Activated naive CD4-positive, alpha-beta T cell treated with anti-CD3 and anti-CD28 coated beads for 36 hours (primary cell): ENCODE measurements around the gene RBM34. TPM values are rescaled to one million over a fixed set of nuclear protein-coding genes. Genes with fewer than 3 reads are reported as not detected.
"Not testable (repeated sequence)": the region's sequence is repeated elsewhere in the genome, so short reads cannot be mapped to it uniquely, and the experiment has no call there.

Experiments used
- CTCF ChIA-PET: fragments of 350-600 bp; sonication (Branson Sonifier 250); formaldehyde crosslinking; loops from one replicate; lab custom pipeline; 2021; ENCODE audit warnings: antibody characterized with exemption; lab: Charles Lee
- DNase-seq: peaks from one replicate; pipeline ENCODE4 v3.0.0-alpha.2; 2020
- H3K27ac Mint-ChIP-seq: one replicate; pipeline ENCODE4 v1.8.0; 2021; ENCODE audit warnings: mild to moderate bottlenecking, mixed read lengths
- H3K27me3 Mint-ChIP-seq: one replicate; pipeline ENCODE4 v1.8.0; 2021; ENCODE audit warnings: low read depth, mixed read lengths
- H3K36me3 Mint-ChIP-seq: one replicate; pipeline ENCODE4 v1.8.0; 2021; ENCODE audit warnings: low read depth, mixed read lengths
- H3K4me1 Mint-ChIP-seq: one replicate; pipeline ENCODE4 v1.8.0; 2021; ENCODE audit warnings: low read depth, mixed read lengths
- H3K4me3 Mint-ChIP-seq: one replicate; pipeline ENCODE4 v1.8.0; 2021; ENCODE audit warnings: mild to moderate bottlenecking, moderate library complexity, mixed read lengths
- H3K9me3 Mint-ChIP-seq: one replicate; pipeline ENCODE4 v1.8.0; 2021; ENCODE audit warnings: mixed read lengths
- intact Hi-C: fragments of 100-400 bp; cut with micrococcal nuclease; formaldehyde crosslinking; loops from one replicate; pipeline ENCODE4 v1.15.1; 2023
- total RNA-seq, 2 experiments: library from RNA; stranded (reverse); gene quantifications; one replicate each; pipeline ENCODE4 v1.2.3, GENCODE V29; 2021

RBM34 gene
- total RNA-seq, 2 experiments from 2014 or later = 104 TPM

- DNase-seq, H3K9me3 Mint-ChIP-seq, H3K27ac Mint-ChIP-seq, H3K36me3 Mint-ChIP-seq, H3K27me3 Mint-ChIP-seq, intact Hi-C loops, H3K4me3 Mint-ChIP-seq: not testable (repeated sequence)
- H3K4me1 Mint-ChIP-seq = peaks cover 15% of the 10 kb centered on the region
- CTCF ChIA-PET = interaction anchor here (1.2 kb wide), 1 partner anchor 610 kb away, joined by 4 read pairs; no protein-coding TSS in a partner anchor
Measured at GRCh38 chr1:235097501-235097900, 63.5 kb downstream of the RBM34 start.

GRCh38 chr1:235095938-235096562, 65.0 kb downstream of the RBM34 start:
- no peak for DNase-seq
- intact Hi-C loops = no loop called here
- Mint-ChIP-seq H3K27me3 (peaks cover 2% of the 10 kb centered on the region), H3K9me3 (no peaks in the 10 kb centered on the region), H3K27ac (no peak overlapping the region), H3K4me1 (peaks cover 9% of the 10 kb centered on the region), H3K36me3 (no peaks in the 10 kb centered on the region), H3K4me3 (no peak overlapping the region)
- CTCF ChIA-PET = interaction anchor here (0.6 to 4.1 kb wide), 8 partner anchors 9 to 609 kb away, joined by 3 to 33 read pairs (median 4); partner anchors contain the start of gene B3GALNT2

- H3K27ac Mint-ChIP-seq = no peak overlapping the region
- DNase-seq = peak; percentile 92
- intact Hi-C loops = loop anchor here (1.0 to 5.0 kb wide), 5 partner anchors 323 to 878 kb away; partner anchors contain the start of gene B3GALNT2
Measured at GRCh38 chr1:235093696-235094592, 67.1 kb downstream of the RBM34 start.

GRCh38 chr1:235093013-235093695, 67.9 kb downstream of the RBM34 start:
- no peak for DNase-seq
- Mint-ChIP-seq H3K27me3 (peaks cover 2% of the 10 kb centered on the region), H3K9me3 (no peaks in the 10 kb centered on the region), H3K36me3 (no peaks in the 10 kb centered on the region), H3K4me3 (no peak overlapping the region), H3K27ac (no peak overlapping the region), H3K4me1 (peaks cover 7% of the 10 kb centered on the region)
- CTCF ChIA-PET = interaction anchor here (0.6 to 4.1 kb wide), 14 partner anchors 10 to 766 kb away, joined by 3 to 33 read pairs (median 4); partner anchors contain the start of gene B3GALNT2
- intact Hi-C loops = loop anchor here (1.0 to 5.0 kb wide), 5 partner anchors 324 to 879 kb away; partner anchors contain the start of gene B3GALNT2

More at GRCh38 chr1:235093696-235094592, 67.1 kb downstream of the RBM34 start:
- CTCF ChIA-PET = interaction anchor here (0.6 to 4.1 kb wide), 13 partner anchors 11 to 687 kb away, joined by 3 to 33 read pairs (median 4); partner anchors contain the start of gene B3GALNT2
- Mint-ChIP-seq H3K36me3 (no peaks in the 10 kb centered on the region), H3K9me3 (no peaks in the 10 kb centered on the region), H3K4me1 (peaks cover 7% of the 10 kb centered on the region), H3K27me3 (peaks cover 2% of the 10 kb centered on the region), H3K4me3 (no peak overlapping the region)

- CTCF ChIA-PET = interaction anchor here (1.0 to 2.0 kb wide), 3 partner anchors 9 to 593 kb away, joined by 3 to 6 read pairs (median 3); no protein-coding TSS in a partner anchor
- not testable (repeated sequence) for H3K27ac Mint-ChIP-seq, H3K4me3 Mint-ChIP-seq, H3K9me3 Mint-ChIP-seq, DNase-seq, H3K4me1 Mint-ChIP-seq, H3K36me3 Mint-ChIP-seq, H3K27me3 Mint-ChIP-seq
- intact Hi-C loops = loop anchor here (2.0 to 5.0 kb wide), 3 partner anchors 510 to 880 kb away; no protein-coding TSS in a partner anchor
Measured at GRCh38 chr1:235092415-235092814, 68.6 kb downstream of the RBM34 start.

GRCh38 chr1:235092045-235092406, 69.0 kb downstream of the RBM34 start:
- not testable (repeated sequence) for H3K27me3 Mint-ChIP-seq, H3K9me3 Mint-ChIP-seq, H3K27ac Mint-ChIP-seq, H3K4me1 Mint-ChIP-seq, H3K4me3 Mint-ChIP-seq, H3K36me3 Mint-ChIP-seq, DNase-seq
- intact Hi-C loops = loop anchor here (2.0 to 5.0 kb wide), 3 partner anchors 510 to 880 kb away; no protein-coding TSS in a partner anchor
- CTCF ChIA-PET = interaction anchor here (1.0 to 2.0 kb wide), 4 partner anchors 8 to 593 kb away, joined by 3 to 7 read pairs (median 4); no protein-coding TSS in a partner anchor

GRCh38 chr1:235091319-235092044, 69.6 kb downstream of the RBM34 start:
- H3K4me3 Mint-ChIP-seq, H3K27ac Mint-ChIP-seq: not testable (repeated sequence)
- intact Hi-C loops = loop anchor here (2.0 to 5.0 kb wide), 3 partner anchors 511 to 881 kb away; no protein-coding TSS in a partner anchor

GRCh38 chr1:235090406-235091069, 70.5 kb downstream of the RBM34 start:
- H3K36me3 Mint-ChIP-seq = no peaks in the 10 kb centered on the region
- H3K4me3 Mint-ChIP-seq = no peak overlapping the region
- intact Hi-C loops = loop anchor here (5.0 kb wide), 2 partner anchors 512 to 882 kb away; no protein-coding TSS in a partner anchor
- CTCF ChIA-PET = interaction anchor here (0.5 to 2.0 kb wide), 8 partner anchors 97 to 602 kb away, joined by 3 to 8 read pairs (median 4); no protein-coding TSS in a partner anchor
- H3K9me3 Mint-ChIP-seq = no peaks in the 10 kb centered on the region
- H3K4me1 Mint-ChIP-seq = peaks cover 7% of the 10 kb centered on the region
- H3K27ac Mint-ChIP-seq = no peak overlapping the region
- DNase-seq = no peak
- peaks cover 2% of the 10 kb centered on the region for H3K27me3 Mint-ChIP-seq

More at GRCh38 chr1:235091319-235092044, 69.6 kb downstream of the RBM34 start:
- not testable (repeated sequence) for DNase-seq, H3K4me1 Mint-ChIP-seq, H3K36me3 Mint-ChIP-seq, H3K9me3 Mint-ChIP-seq, H3K27me3 Mint-ChIP-seq
- CTCF ChIA-PET = interaction anchor here (1.0 to 2.0 kb wide), 5 partner anchors 8 to 592 kb away, joined by 3 to 7 read pairs (median 3); no protein-coding TSS in a partner anchor

- Mint-ChIP-seq H3K36me3 (no peaks in the 10 kb centered on the region), H3K4me3 (no peak overlapping the region), H3K4me1 (peaks cover 6% of the 10 kb centered on the region), H3K27me3 (peaks cover 2% of the 10 kb centered on the region), H3K9me3 (no peaks in the 10 kb centered on the region), H3K27ac (no peak overlapping the region)
- CTCF ChIA-PET = no interaction called here
- intact Hi-C loops = no loop called here
- DNase-seq = no peak
Measured at GRCh38 chr1:235088907-235089306, 72.1 kb downstream of the RBM34 start.

GRCh38 chr1:235088430-235088829, 72.6 kb downstream of the RBM34 start:
- no peak overlapping the region for H3K27ac Mint-ChIP-seq
- H3K4me1 Mint-ChIP-seq = peaks cover 6% of the 10 kb centered on the region
- intact Hi-C loops = no loop called here
- H3K9me3 Mint-ChIP-seq = no peaks in the 10 kb centered on the region
- no peaks in the 10 kb centered on the region for H3K27me3 Mint-ChIP-seq
- no peak overlapping the region for H3K4me3 Mint-ChIP-seq
- no peaks in the 10 kb centered on the region for H3K36me3 Mint-ChIP-seq
- CTCF ChIA-PET = interaction anchor here (0.6 kb wide), 1 partner anchor 29 kb away, joined by 3 read pairs; no protein-coding TSS in a partner anchor
- DNase-seq = no peak
